ENCODE measurements around the gene ETV1.

DNA sequence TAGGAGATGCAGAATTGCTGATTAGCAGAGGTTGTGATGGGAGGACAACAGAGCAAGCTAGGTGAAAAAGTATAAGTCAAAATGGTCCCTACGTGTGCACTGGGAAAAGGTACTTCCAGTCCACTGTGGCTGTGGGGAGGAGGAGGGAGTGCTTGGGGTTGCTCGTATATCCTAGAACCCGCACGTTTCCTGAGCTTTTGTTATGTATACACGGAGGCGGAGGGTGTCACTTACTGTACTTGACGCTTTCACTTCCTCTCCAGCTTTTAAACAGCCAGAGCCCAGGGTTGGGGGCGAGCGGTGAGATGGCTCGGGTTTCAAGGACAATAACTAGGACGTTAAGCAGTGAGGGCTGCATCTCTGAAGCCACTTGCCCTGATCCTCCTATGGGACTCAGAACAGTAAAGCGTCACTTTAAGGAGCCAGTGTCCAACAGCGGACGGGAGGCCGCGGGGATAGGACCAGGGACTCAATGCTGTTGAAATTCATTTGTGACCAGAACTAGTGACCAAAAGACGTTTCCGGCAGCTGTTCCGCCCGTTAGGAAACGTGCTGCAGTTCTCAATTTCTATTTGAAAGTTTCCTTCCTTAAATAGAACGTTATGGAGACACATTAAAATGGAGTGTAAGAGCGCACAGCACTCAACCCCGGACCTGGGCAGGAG is 985 bp upstream of the ETV1 start:
- TF ChIP-seq, protein P1, sequence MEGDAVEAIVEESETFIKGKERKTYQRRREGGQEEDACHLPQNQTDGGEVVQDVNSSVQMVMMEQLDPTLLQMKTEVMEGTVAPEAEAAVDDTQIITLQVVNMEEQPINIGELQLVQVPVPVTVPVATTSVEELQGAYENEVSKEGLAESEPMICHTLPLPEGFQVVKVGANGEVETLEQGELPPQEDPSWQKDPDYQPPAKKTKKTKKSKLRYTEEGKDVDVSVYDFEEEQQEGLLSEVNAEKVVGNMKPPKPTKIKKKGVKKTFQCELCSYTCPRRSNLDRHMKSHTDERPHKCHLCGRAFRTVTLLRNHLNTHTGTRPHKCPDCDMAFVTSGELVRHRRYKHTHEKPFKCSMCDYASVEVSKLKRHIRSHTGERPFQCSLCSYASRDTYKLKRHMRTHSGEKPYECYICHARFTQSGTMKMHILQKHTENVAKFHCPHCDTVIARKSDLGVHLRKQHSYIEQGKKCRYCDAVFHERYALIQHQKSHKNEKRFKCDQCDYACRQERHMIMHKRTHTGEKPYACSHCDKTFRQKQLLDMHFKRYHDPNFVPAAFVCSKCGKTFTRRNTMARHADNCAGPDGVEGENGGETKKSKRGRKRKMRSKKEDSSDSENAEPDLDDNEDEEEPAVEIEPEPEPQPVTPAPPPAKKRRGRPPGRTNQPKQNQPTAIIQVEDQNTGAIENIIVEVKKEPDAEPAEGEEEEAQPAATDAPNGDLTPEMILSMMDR (IDR thresholded peaks at IDR 0.05): no peak
- peak in 1 of 4 donors; percentile 36 for TF ChIP-seq POLR2A (IDR thresholded peaks at IDR 0.05)

Data from upper lobe of left lung (tissue), 4 donors.